WERI-Rb-1 (cell line): Measurements from ENCODE around the gene KCNK3.
"Not testable (repeated sequence)": the region's sequence is repeated elsewhere in the genome, so short reads cannot be mapped to it uniquely, and the experiment has no call there.

Experiments
- DNase-seq: peaks from one replicate; pipeline ENCODE4 v3.0.0-alpha.2; 2020
- H3K27ac ChIP-seq: fragments of 250-450 bp; sonication (Bioruptor Pico); 2 replicates; pipeline ENCODE4 v1.5.1; 2020; ENCODE audit warnings: mild to moderate bottlenecking, moderate library complexity
- H3K27me3 ChIP-seq: fragments of 250-450 bp; sonication (Bioruptor Pico); 2 replicates; pipeline ENCODE4 v1.5.1; 2021; ENCODE audit warnings: mild to moderate bottlenecking, low read depth, moderate library complexity; ENCODE audit not compliant: insufficient read depth, severe bottlenecking
- H3K36me3 ChIP-seq: fragments of 250-450 bp; sonication (Bioruptor Pico); 2 replicates; pipeline ENCODE4 v1.5.1; 2020; ENCODE audit warnings: mild to moderate bottlenecking, moderate library complexity
- H3K4me3 ChIP-seq: 2 replicates; pipeline ENCODE4 v1.5.1; 2011; ENCODE audit warnings: low read depth, mild to moderate bottlenecking, control low read depth, low read length
- H3K9me3 ChIP-seq: fragments of 250-450 bp; sonication (Bioruptor Pico); 2 replicates; pipeline ENCODE4 v1.5.1; 2021; ENCODE audit warnings: mild to moderate bottlenecking, moderate library complexity; ENCODE audit not compliant: severe bottlenecking
- TF ChIP-seq, protein P1 (sequence below): IDR thresholded peaks from 2 replicates; pipeline ENCODE4 v1.5.1; 2011; ENCODE audit warnings: low read depth, mild to moderate bottlenecking, control low read depth, inconsistent platforms, low read length

KCNK3 gene

DNA sequence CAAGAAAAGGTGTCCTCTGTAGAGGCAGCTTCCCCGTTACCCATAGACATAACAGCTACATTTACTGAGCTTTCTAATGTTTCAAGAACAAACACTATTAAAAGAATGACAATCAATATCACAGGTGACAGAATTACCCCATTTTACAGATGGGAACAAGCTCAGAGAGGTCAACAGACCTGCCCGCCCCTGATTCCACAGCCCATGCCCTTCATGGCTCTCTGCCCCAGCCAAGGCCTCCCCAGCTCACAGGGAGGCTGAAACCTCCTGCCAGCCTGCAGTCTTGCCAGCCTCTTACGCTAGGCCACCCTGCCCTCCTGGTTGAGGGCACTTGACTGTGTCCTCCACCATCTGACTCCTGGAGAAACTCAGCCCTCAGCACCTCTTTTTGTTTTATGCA, 52.4 kb downstream of the KCNK3 start:
- H3K4me3 ChIP-seq: no peak overlapping the region
- no peak overlapping the region for H3K27ac ChIP-seq
- no peak for DNase-seq
- H3K9me3 ChIP-seq: no peaks in the 10 kb centered on the region
- TF ChIP-seq, protein P1, sequence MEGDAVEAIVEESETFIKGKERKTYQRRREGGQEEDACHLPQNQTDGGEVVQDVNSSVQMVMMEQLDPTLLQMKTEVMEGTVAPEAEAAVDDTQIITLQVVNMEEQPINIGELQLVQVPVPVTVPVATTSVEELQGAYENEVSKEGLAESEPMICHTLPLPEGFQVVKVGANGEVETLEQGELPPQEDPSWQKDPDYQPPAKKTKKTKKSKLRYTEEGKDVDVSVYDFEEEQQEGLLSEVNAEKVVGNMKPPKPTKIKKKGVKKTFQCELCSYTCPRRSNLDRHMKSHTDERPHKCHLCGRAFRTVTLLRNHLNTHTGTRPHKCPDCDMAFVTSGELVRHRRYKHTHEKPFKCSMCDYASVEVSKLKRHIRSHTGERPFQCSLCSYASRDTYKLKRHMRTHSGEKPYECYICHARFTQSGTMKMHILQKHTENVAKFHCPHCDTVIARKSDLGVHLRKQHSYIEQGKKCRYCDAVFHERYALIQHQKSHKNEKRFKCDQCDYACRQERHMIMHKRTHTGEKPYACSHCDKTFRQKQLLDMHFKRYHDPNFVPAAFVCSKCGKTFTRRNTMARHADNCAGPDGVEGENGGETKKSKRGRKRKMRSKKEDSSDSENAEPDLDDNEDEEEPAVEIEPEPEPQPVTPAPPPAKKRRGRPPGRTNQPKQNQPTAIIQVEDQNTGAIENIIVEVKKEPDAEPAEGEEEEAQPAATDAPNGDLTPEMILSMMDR: no peak
- H3K27me3 ChIP-seq: no peaks in the 10 kb centered on the region
- no peaks in the 10 kb centered on the region for H3K36me3 ChIP-seq

DNA sequence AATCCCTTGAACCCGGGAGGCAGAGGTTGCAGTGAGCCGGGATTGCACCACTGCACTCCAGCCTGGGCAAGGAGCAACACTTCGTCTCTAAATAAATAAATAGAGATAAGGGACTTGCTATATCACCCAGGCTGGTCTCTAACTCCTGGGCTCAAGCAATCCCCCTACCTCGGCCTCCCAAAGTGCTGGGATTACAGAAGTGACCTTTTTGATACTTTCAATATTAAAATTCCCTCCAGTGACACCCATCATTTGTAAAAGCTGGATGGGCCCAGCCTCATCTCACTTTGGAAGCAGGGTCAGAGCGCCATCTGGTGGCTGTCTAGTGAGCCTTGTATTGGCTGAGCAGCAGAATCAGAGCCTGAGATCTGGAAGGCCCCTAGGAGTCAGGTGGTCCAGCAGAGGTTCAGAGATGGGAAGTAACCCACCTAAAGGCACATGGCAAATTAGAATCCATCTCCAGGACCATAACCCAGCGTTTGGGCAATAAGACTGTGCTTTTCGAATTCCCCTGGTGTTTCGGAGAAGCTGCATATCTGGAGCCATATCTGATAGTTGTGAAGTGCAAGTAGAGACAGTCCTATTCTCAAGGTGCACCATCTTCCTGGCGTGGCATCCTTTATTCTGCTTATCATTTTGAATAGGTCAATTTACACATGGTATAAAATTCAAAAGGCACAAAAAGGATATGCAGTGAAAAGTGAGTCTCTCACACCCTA, 53.2 kb downstream of the KCNK3 start:
- no peak overlapping the region for H3K4me3 ChIP-seq
- no peaks in the 10 kb centered on the region for H3K9me3 ChIP-seq
- no peaks in the 10 kb centered on the region for H3K36me3 ChIP-seq
- peak; percentile 92 for DNase-seq
- TF ChIP-seq, protein P1: peak; percentile 91
- H3K27ac ChIP-seq: no peak overlapping the region
- no peaks in the 10 kb centered on the region for H3K27me3 ChIP-seq

DNA sequence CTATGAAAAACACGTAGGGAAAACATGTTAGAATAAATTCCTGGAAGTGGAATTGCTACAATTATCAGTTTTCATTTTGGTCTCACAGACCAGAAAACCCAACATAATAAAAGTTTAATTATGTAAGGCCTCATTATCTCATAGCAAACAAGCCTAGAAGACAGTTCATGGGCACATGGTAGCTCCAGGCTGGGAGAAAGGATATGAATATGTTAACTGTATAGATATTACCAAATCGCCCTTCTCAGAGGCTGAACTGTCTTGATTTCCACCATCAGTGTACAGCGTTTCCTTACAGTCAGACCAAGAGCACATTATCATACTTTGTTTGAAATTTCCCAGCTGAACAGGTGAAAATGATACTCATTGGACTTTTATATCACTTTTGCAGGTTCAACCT, 54.4 kb downstream of the KCNK3 start:
- Histone ChIP-seq H3K27ac (no peak overlapping the region), H3K9me3 (no peaks in the 10 kb centered on the region), H3K36me3 (no peaks in the 10 kb centered on the region), H3K4me3 (no peak overlapping the region), H3K27me3 (no peaks in the 10 kb centered on the region)
- TF ChIP-seq, protein P1: no peak
- no peak for DNase-seq

DNA sequence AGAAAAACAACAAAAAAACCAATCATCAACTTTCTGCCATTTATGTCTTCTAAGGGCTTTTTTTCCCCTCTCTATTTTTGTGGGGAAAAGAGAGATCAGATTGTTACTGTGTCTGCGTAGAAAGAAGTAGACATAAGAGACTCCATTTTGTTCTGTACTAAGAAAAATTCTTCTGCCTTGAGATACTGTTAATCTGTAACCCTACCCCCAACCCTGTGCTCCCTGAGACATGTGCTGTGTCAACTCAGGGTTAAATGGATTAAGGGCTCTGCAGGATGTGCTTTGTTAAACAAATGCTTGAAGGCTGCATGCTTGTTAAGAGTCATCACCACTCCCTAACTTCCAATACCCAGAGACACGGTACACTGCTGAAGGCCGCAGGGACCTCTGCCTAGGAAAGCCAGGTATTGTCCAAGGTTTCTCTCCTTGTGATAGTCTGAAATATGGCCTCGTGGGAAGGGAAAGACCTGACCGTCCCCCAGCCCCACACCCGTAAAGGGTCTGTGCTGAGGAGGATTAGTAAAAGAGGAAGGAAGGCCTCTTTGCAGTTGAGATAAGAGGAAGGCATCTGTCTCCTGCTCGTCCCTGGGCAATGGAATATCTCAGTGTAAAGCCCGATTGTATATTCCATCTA, 57.4 kb downstream of the KCNK3 start:
- not testable (repeated sequence) for H3K27me3 ChIP-seq, H3K9me3 ChIP-seq, H3K36me3 ChIP-seq
- Histone ChIP-seq H3K27ac (peak overlapping the region; percentile 91), H3K4me3 (peak overlapping the region; percentile 35)
- peak; percentile 81 for DNase-seq

DNA sequence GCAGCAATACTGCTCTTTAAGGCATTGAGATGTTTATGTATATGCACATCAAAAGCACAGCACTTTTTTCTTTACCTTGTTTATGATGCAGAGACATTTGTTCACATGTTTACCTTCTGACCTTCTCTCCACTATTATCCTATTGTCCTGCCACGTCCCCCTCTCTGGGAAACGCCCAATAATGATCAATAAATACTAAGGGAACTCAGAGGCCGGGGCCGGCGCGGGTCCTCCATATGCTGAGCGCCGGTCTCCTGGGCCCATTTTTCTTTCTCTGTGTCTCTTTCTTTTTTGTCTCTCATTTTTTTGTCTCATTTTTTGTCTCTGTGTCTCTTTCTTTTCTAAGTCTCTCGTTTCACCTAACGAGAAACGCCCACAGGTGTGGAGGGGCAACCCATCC, 57.9 kb downstream of the KCNK3 start:
- H3K27me3 ChIP-seq, H3K9me3 ChIP-seq, H3K36me3 ChIP-seq, DNase-seq: not testable (repeated sequence)
- Histone ChIP-seq H3K4me3 (peak overlapping the region; percentile 35), H3K27ac (peak overlapping the region; percentile 91)

DNA sequence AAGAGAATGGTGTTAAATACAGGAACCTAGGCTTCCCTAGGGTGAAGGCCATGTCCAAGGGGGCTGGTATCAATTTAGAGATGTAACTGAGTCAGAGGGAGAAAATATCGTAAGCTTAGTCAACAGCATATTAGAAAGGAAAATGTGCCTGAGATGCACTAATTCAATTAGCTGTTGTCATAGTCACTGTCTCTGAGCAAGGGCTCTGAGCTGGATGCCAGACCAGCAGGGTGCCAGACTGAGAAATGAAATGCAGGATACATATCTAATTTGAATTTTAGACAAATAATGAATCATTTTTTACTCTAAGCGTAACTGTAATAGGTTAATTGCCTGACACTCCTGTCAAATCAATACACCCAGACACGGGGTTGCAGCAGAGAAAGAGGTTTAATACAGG, 60.1 kb downstream of the KCNK3 start:
- no peaks in the 10 kb centered on the region for H3K9me3 ChIP-seq
- TF ChIP-seq, protein P1: no peak
- H3K27ac ChIP-seq: peak overlapping the region; percentile 4
- no peak overlapping the region for H3K4me3 ChIP-seq
- DNase-seq: no peak
- H3K36me3 ChIP-seq: no peaks in the 10 kb centered on the region
- no peaks in the 10 kb centered on the region for H3K27me3 ChIP-seq

DNA sequence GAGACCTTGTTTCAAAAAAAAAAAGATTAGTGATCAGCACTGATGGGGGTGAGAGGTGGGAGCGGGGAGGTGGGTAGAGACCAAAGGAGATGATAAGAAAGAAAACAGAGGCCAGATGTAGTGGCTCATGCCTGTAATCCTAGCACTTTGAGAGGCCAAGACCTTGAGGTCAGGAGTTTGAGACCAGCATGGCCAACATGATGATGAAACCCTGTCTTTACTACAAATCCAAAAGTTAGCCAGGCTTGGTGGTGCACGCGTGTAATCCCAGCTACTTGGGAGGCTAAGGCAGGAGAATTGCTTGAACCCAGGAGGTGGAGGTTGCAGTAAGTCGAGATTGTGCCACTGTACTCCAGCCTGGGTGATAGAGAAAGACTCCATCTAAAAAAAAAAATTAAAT, 62.0 kb downstream of the KCNK3 start:
- no peak overlapping the region for H3K4me3 ChIP-seq
- DNase-seq: no peak
- H3K27me3 ChIP-seq: no peaks in the 10 kb centered on the region
- peak overlapping the region; percentile 71 for H3K27ac ChIP-seq
- no peaks in the 10 kb centered on the region for H3K9me3 ChIP-seq
- H3K36me3 ChIP-seq: no peaks in the 10 kb centered on the region
- TF ChIP-seq, protein P1: no peak
